ENCODE data around the gene GNRH2. TPM values are rescaled to one million over a fixed set of nuclear protein-coding genes. Genes with fewer than 3 reads are reported as not detected.

The GNRH2 gene
- total and polyA plus RNA-seq, 10 of the 15 experiments (the other 5 are each of a cell fraction or from before 2014, with no cell fraction given), result 0.12 to 0.85 (median 0.31) TPM; not detected in 7

DNA sequence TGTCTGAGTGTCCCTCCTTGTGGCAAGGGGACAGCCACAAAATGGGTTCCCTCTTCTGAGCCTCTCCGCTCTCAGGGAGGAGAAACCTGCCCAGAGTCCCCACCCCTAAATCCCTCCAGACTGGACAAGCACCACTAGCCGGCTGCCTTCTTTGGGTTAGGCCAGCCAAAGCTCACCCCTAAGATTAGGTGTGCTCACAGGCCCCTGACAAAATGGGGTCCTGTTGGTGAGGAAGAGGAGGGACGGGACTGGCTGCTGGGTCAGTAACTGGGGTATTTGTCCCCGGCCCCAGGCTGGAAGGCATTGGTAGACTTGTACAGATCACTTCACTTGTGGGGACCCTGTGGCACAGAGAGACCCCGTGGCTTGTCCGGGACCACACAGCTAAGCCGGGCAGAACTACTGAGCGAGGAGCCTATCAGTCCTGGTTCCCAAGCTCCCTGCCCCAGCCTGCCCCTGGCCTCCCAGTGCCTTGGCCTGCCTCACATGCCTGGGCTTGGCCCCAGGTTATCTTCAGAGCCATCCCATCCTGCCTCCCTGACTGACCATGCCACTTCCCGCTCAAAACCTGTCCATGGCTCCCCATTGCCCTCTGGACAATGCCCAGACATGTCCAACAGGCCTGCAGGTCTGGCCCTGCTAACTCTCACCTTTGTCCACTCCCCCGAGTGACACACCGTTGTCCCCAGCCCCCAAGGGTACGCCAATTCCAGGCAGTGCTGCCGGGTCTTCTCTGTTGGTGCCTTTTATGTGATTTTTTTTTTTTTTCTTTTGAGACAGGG is 51.6 kb downstream of the GNRH2 start:
- H2AFZ ChIP-seq (ENCODE audit: control insufficient read depth, low read depth, low read length), result no peak overlapping the region
- H3K36me3 ChIP-seq (ENCODE audit: control insufficient read depth in 2 of 2, insufficient read depth in 2 of 2, low read length in 1 of 2), result no peaks in the 10 kb centered on the region
- no peak for DNase-seq (ENCODE audit: low read depth, low spot score)
- H3K4me2 ChIP-seq (ENCODE audit: control insufficient read depth, insufficient read depth), result no peak overlapping the region
- CTCF ChIA-PET, result no interaction called here
- intact Hi-C loops (cut with micrococcal nuclease; ENCODE audit: unreplicated experiment), result no loop called here
- H3K27ac ChIP-seq (ENCODE audit: control insufficient read depth, insufficient read depth), result no peak overlapping the region
- no peaks in the 10 kb centered on the region for H3K79me2 ChIP-seq (ENCODE audit: control insufficient read depth, insufficient read depth, low read length)
- in situ Hi-C loops (cut with MboI), result no loop called here
- FAIRE-seq, result no peak
- no TSS peak for BruUV-seq (replicated peaks)
- POLR2A ChIA-PET, result no interaction called here
- H3K27me3 ChIP-seq (replicated peaks in 1 of 2; ENCODE audit: control insufficient read depth in 2 of 2, insufficient read depth in 2 of 2, low read length in 1 of 2), result peaks cover 4 to 7% of the 10 kb centered on the region in 2 experiments
- H3K4me3 ChIP-seq, result no peak overlapping the region
- H3K4me1 ChIP-seq (ENCODE audit: control insufficient read depth, insufficient read depth, low read length), result no peaks in the 10 kb centered on the region
- H3K9me3 ChIP-seq (replicated peaks; ENCODE audit: control insufficient read depth, insufficient read depth, low read length), result no peaks in the 10 kb centered on the region
- RAD21 ChIA-PET (ENCODE audit: unreplicated experiment), result no interaction called here
- TF ChIP-seq PAX8 (IDR thresholded peaks at IDR 0.05), result no peak
- TF ChIP-seq ZNF622 (IDR thresholded peaks at IDR 0.05), result no peak
- TF ChIP-seq FOXK2 (IDR thresholded peaks at IDR 0.05), result no peak
- TF ChIP-seq BRCA1 (IDR thresholded peaks at IDR 0.05; ENCODE audit: low read depth, low read length), result no peak
- no peak for TF ChIP-seq EGR1 (IDR thresholded peaks at IDR 0.05; ENCODE audit: borderline replicate concordance in 1 of 2, low read depth in 2 of 2, low read length in 2 of 2)
- no peak for TF ChIP-seq TCF3 (IDR thresholded peaks at IDR 0.05; ENCODE audit: borderline replicate concordance, insufficient read depth, low read depth, low read length)
- TF ChIP-seq SREBF2 (IDR thresholded peaks at IDR 0.05; ENCODE audit: low read length), result no peak
- TF ChIP-seq SMC3 (IDR thresholded peaks at IDR 0.05; ENCODE audit: borderline replicate concordance, low read length), result no peak
- TF ChIP-seq, protein P1, sequence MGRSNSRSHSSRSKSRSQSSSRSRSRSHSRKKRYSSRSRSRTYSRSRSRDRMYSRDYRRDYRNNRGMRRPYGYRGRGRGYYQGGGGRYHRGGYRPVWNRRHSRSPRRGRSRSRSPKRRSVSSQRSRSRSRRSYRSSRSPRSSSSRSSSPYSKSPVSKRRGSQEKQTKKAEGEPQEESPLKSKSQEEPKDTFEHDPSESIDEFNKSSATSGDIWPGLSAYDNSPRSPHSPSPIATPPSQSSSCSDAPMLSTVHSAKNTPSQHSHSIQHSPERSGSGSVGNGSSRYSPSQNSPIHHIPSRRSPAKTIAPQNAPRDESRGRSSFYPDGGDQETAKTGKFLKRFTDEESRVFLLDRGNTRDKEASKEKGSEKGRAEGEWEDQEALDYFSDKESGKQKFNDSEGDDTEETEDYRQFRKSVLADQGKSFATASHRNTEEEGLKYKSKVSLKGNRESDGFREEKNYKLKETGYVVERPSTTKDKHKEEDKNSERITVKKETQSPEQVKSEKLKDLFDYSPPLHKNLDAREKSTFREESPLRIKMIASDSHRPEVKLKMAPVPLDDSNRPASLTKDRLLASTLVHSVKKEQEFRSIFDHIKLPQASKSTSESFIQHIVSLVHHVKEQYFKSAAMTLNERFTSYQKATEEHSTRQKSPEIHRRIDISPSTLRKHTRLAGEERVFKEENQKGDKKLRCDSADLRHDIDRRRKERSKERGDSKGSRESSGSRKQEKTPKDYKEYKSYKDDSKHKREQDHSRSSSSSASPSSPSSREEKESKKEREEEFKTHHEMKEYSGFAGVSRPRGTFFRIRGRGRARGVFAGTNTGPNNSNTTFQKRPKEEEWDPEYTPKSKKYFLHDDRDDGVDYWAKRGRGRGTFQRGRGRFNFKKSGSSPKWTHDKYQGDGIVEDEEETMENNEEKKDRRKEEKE (IDR thresholded peaks at IDR 0.05), result no peak
- TF ChIP-seq CEBPB (IDR thresholded peaks at IDR 0.05; ENCODE audit: borderline replicate concordance in 1 of 2, low read depth in 2 of 2, low read length in 2 of 2), result no peak
- TF ChIP-seq BCL11A (IDR thresholded peaks at IDR 0.05; ENCODE audit: low read depth, low read length), result no peak
- TF ChIP-seq, protein P2, sequence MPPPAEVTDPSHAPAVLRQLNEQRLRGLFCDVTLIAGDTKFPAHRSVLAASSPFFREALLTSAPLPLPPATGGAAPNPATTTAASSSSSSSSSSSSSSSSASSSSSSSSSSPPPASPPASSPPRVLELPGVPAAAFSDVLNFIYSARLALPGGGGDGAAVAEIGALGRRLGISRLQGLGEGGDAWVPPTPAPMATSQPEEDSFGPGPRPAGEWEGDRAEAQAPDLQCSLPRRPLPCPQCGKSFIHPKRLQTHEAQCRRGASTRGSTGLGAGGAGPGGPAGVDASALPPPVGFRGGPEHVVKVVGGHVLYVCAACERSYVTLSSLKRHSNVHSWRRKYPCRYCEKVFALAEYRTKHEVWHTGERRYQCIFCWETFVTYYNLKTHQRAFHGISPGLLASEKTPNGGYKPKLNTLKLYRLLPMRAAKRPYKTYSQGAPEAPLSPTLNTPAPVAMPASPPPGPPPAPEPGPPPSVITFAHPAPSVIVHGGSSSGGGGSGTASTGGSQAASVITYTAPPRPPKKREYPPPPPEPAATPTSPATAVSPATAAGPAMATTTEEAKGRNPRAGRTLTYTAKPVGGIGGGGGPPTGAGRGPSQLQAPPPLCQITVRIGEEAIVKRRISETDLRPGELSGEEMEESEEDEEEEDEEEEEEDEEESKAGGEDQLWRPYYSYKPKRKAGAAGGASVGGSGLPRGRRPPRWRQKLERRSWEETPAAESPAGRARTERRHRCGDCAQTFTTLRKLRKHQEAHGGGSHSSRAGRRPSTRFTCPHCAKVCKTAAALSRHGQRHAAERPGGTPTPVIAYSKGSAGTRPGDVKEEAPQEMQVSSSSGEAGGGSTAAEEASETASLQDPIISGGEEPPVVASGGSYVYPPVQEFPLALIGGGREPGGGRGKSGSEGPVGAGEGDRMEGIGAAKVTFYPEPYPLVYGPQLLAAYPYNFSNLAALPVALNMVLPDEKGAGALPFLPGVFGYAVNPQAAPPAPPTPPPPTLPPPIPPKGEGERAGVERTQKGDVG (CRISPR knock-in tag; IDR thresholded peaks at IDR 0.05), result no peak
- no peak for ATAC-seq
- H3K9ac ChIP-seq (ENCODE audit: control insufficient read depth, insufficient read depth, low read length), result no peak overlapping the region
- no peaks in the 10 kb centered on the region for H4K20me1 ChIP-seq (ENCODE audit: control insufficient read depth, insufficient read depth)
- SMC1A ChIA-PET (ENCODE audit: uncharacterized antibody, unreplicated experiment), result no interaction called here
- WGBS (ENCODE audit: insufficient coverage, insufficient replicate concordance, low lambda C conversion rate, missing lambda C conversion rate), result 49% methylated on average over 13 of the region's 13 CpGs

Data from GM12878 (cell line).